Measurements from ENCODE around the gene TUB.

- TF ChIP-seq, protein P1, sequence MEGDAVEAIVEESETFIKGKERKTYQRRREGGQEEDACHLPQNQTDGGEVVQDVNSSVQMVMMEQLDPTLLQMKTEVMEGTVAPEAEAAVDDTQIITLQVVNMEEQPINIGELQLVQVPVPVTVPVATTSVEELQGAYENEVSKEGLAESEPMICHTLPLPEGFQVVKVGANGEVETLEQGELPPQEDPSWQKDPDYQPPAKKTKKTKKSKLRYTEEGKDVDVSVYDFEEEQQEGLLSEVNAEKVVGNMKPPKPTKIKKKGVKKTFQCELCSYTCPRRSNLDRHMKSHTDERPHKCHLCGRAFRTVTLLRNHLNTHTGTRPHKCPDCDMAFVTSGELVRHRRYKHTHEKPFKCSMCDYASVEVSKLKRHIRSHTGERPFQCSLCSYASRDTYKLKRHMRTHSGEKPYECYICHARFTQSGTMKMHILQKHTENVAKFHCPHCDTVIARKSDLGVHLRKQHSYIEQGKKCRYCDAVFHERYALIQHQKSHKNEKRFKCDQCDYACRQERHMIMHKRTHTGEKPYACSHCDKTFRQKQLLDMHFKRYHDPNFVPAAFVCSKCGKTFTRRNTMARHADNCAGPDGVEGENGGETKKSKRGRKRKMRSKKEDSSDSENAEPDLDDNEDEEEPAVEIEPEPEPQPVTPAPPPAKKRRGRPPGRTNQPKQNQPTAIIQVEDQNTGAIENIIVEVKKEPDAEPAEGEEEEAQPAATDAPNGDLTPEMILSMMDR (IDR thresholded peaks at IDR 0.05; ENCODE audit: insufficient read depth, low read length, poor library complexity, severe bottlenecking), result no peak
- no peak for TF ChIP-seq EZH2phosphoT487 (conservative IDR thresholded peaks at IDR 0.05; ENCODE audit: low read length)
Observed at GRCh38 chr11:8066911-8067455, 14.0 kb upstream of the TUB start.

Data from SU-DHL-6 (cell line).